ENCODE measurements around the gene ACTL10.
A peak's percentile ranks its signal among the peaks of the same experiment; 100 is the strongest.
"Not testable (repeated sequence)": the region's sequence is repeated elsewhere in the genome, so short reads cannot be mapped to it uniquely, and the experiment has no call there.

ACTL10 gene

GRCh38 chr20:33666293-33667244 is at the start of gene ACTL10:
Gene ACTL10, plus strand, starts transcription at chr20:33666943. Its CDS starts 555 bp downstream, at chr20:33667498.
- DNase-seq, result peak in 1 of 2 experiments; percentile 13

DNA sequence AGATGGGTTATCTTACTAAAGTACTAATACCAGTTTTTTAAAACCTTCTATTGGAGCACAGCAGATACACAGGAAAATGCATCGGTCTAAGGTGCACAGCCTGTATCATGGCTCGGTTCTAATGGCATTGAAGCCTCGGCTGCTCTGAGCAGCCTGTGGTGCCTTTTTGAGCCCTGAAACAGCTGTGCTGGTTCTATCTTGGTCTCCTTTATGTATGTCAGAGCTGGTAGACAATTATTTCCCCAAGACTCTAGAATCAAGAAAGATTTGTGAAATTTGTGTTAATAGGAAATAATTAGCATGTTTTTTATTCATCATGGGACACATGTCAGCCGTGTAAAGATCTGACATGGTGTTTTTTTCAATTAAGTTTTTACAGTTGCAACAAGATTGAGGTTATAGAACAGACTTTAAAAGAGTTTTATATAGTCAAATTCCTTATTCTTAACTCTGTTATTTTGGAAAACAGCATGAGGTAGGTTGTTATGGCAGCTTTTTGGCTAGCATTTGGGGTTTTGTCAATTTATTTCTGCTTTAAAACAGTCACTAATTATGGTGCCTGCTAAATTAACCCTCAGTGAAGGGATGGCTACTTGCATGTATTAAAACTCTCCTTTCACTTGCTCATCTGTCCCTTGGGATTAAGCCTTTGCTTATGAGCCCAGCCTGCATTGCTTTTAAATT is 44.9 kb upstream of the ACTL10 start:
- no peak for DNase-seq

DNA sequence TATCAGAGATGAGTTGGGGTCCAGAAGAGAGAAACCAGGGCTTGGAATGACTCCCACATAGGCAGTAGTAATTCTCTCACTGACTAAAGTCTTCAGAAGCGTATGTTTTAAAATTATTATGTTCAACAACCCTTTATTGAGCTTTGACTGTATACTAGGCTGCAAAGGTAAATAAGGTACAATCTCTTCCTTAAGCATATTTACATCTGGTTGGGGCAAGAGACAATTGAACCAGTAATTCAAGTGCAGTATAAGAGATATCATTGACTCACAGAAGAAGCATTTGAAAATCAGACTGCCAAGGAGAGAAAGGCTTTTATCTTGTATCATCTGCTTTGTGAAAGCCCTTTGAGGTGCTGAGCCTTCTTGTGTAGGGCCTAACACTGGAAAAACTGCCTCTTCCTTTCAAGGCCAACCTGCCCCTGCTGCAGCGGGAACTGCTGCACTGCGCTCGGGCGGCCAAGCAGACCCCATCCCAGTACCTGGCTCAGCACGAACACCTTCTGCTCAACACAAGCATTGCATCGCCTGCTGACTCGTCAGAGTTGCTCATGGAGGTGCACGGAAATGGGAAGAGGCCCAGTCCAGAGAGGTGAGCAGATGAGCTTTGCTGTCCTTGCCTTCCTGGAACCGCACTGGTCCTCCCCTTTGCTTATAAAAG is 43.9 kb upstream of the ACTL10 start:
- no peak for DNase-seq

DNA sequence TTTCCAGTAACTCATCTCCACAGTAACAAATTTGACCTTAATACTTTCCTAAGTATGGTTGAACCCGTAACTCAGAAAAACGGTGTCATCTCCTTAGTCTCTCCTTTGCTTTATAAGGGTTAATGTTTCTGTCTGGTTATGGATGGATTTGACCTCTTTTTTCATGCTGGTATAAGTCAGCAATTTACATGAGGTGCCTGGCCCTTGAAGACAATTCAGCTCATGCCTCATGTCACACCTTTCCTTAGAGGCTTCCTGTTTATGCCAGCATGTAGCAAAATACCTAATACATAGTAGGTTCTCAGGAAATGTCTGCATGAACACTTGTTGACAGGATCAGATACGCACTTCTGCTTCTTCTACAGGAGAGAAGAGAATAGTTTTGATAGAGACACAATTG is 42.3 kb upstream of the ACTL10 start:
- no peak for DNase-seq

GRCh38 chr20:33626190-33626589 is 40.6 kb upstream of the ACTL10 start:
- DNase-seq, result no peak

GRCh38 chr20:33627577-33628216 is 39.0 kb upstream of the ACTL10 start:
- DNase-seq, result no peak

- no peak for DNase-seq
Observed at GRCh38 chr20:33629533-33629932, 37.2 kb upstream of the ACTL10 start.

- no peak for DNase-seq
Observed at GRCh38 chr20:33629979-33630378, 36.8 kb upstream of the ACTL10 start.

GRCh38 chr20:33630507-33630906 is 36.2 kb upstream of the ACTL10 start:
- no peak for DNase-seq

GRCh38 chr20:33631910-33632309 is 34.8 kb upstream of the ACTL10 start:
- DNase-seq, result not testable (repeated sequence)

DNA sequence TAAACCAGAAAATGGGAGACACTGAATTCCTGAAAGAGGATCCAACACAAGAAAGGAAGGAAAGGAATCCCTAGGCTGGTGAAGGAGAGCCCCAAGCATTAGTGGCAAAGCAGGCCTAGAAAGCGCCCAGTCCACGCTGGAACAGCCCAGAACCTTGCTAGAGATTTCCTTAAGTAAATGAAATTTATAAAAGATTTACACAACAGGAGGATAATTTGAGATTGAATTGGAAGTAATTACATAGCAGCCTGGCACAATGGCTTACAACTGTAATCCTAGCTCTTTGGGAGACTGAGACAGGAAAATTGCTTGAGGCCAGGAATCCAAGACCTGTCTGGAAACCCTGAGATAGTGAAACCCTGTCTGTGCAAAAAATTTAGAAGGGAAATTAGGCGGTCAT is 31.4 kb upstream of the ACTL10 start:
- DNase-seq, result no peak

GRCh38 chr20:33636776-33637175 is 30.0 kb upstream of the ACTL10 start:
- DNase-seq, result no peak

DNA sequence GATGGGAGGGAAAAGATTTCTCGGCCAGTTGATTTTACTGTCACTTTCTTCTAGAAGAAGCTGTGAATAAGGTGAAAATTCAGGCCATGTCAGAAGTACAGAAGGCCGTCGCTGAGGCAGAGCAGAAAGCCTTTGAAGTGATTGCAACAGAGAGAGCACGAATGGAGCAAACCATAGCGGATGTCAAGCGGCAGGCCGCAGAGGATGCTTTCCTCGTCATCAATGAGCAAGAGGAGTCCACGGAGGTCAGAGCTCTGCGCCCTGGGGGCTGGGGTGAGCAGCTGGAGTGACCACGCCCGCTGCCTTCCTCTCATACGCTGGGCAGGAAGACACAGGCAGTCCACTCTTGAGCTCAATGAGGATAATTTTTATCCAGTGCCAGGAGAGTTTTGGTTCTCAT is 26.5 kb upstream of the ACTL10 start:
- no peak for DNase-seq

DNA sequence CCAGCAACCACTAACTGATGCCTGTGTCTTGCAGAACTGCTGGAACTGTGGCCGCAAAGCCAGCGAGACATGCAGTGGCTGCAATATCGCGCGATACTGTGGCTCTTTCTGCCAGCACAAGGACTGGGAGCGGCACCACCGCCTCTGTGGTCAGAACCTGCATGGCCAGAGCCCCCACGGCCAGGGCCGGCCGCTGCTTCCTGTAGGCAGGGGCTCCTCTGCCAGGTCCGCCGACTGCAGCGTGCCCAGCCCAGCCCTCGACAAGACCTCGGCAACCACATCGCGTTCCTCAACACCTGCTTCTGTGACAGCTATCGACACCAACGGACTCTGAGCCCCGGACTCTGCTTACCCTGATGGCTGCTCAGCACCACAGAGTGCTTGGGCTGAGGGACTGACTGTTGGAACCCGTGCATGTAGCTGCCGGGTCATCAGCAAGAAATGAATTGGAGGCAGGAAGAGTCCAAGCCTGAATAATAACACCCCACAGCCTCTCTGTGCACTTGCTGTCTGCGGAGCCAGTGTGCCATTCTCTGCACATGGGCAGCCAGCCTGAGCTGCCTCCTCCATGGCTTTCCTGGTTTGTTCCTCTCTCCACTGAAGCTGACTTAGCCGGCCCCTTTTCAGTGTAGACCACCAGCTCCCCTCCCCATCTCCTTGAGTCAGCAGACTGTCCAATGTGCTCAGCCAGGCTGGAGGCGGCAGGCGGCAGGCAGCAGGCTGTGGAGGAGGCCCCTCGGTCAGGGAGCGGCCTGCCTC is 22.3 kb upstream of the ACTL10 start:
- DNase-seq, result no peak

DNA sequence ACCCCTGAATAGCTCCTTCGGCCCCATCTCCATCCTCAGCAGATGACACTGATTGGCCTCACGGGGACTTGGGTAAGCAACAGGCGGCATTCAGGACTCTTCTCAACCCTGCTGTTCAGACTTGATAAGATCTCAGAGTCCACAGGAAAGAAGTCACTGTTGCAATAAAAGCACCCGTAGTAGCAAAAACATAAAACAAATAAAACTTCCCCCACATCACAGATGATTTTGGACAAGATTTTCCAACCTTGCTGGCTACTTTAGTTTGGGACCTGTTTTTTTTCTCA is 21.7 kb upstream of the ACTL10 start:
- DNase-seq, result no peak

GRCh38 chr20:33645396-33645795 is 21.3 kb upstream of the ACTL10 start:
- DNase-seq, result no peak

DNA sequence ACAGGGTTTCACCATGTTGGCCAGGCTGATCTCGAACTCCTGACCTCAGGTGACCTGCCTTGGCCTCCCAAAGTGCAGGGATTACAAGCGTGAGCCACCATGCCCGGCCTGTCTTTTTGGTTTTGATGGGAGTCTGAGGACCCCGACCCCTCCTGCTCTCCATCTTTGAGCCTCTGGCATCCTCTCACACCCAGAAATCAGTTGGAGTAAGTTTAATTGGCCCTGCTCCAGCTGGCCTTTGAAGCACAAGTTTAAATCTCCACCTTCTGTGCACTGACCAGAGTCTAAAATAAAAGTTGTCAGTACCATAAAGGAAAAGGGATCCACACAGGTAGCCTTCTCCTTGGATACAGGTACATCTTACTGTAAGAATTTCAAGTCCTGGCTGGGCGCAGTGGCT is 20.6 kb upstream of the ACTL10 start:
- DNase-seq, result no peak

GRCh38 chr20:33646959-33647602 is 19.7 kb upstream of the ACTL10 start:
- DNase-seq, result not testable (repeated sequence)

DNA sequence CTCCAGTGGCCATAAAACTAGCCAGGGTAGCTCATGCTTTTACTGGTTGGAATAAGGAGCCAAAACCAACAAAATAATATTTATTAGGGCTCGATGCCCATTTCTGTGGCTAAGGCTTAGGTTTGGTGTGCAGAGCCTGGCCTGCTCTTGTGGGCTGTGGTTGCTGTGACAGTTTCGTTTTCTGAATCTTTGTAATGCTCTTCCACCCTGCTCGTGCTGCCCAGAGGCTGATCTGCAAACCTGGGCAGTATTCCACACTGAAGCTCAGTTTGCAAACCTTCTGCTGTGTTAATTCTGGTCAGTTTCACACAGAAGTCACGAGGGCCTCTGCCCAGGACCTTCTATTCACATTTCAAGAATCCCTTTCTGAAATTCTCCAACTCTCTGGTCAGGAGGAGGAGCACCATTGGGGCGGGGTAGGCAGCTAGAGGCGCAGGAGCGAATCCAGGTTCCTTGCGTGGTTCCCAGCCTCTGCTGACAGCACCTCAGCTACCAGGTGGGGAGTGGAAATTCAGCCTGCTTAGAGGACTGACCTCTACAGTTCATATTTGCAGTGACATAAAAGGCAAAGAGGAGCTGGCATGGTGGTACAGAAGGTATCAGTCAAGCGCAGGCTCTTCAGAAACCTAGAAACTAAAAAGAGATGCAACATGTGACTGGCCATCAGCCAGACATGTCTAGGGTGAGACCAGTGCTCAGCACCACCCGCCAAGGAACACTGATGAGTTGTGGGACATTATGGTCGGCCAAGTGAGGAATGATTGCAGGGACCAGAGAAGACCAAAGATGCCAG is 18.9 kb upstream of the ACTL10 start:
- no peak for DNase-seq

DNA sequence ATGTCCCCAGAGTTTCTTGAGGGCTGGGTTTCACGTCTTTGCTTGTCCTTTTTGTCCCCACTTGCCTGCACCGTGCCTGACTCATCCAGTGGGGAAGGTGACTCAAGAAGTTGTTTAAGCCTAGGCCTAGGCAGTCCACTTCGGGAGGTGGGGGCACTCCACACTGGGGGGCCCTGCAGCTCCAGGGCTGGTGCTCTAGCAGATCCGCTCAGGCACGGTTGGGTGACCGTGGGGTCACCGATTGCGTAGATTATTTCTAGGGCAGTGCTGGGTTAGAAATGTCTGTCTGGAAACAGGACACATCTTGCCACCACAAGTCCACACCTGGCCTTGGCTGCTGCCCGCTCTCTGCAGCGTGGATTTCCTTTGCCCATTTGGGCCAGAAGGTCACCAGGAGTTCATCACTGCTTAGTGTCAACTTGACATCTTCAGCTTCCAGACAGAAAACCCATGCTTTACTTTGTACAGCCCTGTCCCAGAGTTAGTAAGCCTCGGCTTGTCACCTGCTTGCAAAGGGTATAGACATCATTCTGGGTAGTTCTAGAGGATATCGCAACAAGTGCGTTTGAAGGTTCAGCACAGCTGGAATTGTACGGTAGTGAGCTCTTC is 18.2 kb upstream of the ACTL10 start:
- no peak for DNase-seq

Data from cerebellar nuclear complex (tissue), 1 donor.